Keratinocyte (primary cell): Measurements from ENCODE around the gene RECK.

Experiments used
- EZH2 ChIP-seq: IDR thresholded peaks from one replicate; pipeline ENCODE4 v1.6.1; 2012; ENCODE audit warnings: inconsistent platforms, mild to moderate bottlenecking, low read length, moderate library complexity
- TF ChIP-seq, protein P1 (sequence below), 3 experiments: IDR thresholded peaks in 1 of 3; conservative IDR thresholded peaks in 1 of 3; optimal IDR thresholded peaks in 1 of 3; 2 replicates in 2 of 3; 3 replicates in 1 of 3; pipeline versions ENCODE3 to v1.5.1; 2011; ENCODE audit warnings: low read length in 3 of 3, mild to moderate bottlenecking in 3 of 3, moderate library complexity in 2 of 3, control low read depth in 1 of 3, inconsistent platforms in 1 of 3; ENCODE audit not compliant: insufficient read depth in 2 of 3; ENCODE audit errors: extremely low read depth in 1 of 3

DNA sequence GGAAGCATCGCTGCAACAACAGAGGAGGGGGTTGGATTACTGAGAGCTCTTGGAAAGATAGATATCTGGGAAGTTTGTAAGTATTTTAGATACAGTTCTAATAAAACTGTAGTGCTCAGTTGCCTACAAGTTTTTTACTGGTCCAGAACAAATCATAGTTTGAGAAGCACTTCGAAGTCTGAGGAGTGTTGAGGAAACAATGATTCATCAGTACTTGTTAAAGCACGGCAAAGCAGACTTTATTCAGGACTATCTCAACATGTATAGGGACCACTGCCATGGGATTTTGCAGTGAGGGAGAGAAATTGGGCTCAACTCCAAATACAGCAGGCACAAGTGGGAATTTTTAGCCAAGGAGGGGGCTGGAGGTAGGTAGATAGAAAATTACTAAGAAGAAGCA lies 25.3 kb upstream of the RECK start:
- no peak for TF ChIP-seq EZH2
- TF ChIP-seq, protein P1, sequence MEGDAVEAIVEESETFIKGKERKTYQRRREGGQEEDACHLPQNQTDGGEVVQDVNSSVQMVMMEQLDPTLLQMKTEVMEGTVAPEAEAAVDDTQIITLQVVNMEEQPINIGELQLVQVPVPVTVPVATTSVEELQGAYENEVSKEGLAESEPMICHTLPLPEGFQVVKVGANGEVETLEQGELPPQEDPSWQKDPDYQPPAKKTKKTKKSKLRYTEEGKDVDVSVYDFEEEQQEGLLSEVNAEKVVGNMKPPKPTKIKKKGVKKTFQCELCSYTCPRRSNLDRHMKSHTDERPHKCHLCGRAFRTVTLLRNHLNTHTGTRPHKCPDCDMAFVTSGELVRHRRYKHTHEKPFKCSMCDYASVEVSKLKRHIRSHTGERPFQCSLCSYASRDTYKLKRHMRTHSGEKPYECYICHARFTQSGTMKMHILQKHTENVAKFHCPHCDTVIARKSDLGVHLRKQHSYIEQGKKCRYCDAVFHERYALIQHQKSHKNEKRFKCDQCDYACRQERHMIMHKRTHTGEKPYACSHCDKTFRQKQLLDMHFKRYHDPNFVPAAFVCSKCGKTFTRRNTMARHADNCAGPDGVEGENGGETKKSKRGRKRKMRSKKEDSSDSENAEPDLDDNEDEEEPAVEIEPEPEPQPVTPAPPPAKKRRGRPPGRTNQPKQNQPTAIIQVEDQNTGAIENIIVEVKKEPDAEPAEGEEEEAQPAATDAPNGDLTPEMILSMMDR (optimal IDR thresholded peaks at IDR 0.05 in 1 of 3, IDR thresholded peaks at IDR 0.05 in 1 of 3, conservative IDR thresholded peaks at IDR 0.05 in 1 of 3; ENCODE audit: extremely low read depth in 1 of 3, insufficient read depth in 2 of 3, low read length in 3 of 3) = no peak
